SKM-1 treated with dmso at 0.1 percent for 144 hours (cell line): ENCODE data around the gene TRMT11.

Source experiments
- DNase-seq: peaks from one replicate; lab custom pipeline; 2025; ENCODE audit not compliant: unreplicated experiment; lab: John Stamatoyannopoulos, UW

Gene TRMT11

DNA sequence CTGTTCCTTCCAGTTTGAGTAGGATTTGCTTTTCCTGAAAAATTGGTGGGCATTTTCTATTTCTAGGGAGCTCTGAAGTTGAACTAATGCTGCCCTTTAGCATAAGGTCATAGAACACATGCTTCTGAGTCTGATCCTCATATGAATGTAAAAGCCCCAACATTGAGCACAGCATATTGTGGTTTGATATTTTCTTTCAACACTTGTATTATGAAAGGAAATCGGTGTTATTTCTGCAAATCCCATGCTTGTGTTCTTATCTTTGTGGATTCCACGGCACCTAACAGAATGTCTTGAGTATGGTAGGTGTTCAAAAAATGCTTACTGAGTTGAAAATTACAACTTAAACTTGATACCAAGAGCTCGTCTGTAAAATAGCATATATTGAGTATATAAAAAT lies 85.8 kb downstream of the TRMT11 start:
- DNase-seq, result no peak

DNA sequence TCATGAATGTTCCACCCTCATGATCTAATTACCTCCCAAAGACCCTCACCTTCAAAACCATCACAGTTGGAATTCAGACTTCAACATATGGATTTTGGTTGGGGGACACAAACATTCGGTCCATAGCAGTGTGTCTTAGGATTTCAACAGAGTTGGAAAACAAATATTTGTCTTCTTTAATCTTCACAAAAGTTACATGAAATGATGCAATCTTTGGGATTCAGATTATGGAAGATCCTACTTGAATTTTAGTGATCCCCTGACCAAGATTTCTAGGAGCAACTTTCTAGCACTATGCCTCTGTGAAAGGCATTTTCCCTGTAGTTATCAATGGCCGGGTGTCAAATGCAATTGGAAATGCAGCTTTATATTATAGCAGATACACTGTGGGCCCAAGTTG lies 86.5 kb downstream of the TRMT11 start:
- DNase-seq, result no peak

DNA sequence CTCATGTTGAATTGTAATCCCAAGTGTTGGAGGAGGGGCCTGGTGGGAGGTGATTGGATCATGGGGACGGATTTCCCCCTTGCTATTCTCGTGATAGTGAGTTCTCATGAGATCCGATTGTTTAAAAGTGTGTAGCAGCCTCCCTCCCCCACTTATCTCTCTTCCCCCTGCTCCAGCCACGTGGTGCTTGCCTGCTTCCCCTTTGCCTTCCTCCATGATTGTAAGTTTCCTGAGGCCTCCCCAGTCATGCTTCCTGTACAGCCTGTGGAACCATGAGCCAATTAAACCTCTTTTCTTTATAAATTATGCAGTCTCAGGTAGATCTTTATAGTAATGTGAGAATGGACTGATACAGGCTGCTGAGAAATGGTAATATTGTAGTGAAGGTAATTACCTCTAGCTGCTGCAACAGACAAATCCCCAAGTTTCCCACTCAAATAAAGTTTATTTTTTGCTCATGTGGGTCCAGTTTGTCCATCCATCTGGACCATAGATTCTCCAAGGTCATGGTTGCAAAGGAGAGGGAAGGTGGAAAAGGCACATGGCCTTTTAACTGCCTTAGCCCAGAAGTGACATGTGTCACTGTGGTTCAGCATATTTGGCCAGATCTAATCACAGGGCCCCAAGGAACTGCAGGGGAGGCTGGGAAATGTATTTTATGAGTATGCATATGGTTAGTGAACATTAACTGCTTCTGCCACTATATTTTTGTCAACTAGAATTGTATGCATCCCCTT lies 89.2 kb downstream of the TRMT11 start:
- DNase-seq, result no peak

DNA sequence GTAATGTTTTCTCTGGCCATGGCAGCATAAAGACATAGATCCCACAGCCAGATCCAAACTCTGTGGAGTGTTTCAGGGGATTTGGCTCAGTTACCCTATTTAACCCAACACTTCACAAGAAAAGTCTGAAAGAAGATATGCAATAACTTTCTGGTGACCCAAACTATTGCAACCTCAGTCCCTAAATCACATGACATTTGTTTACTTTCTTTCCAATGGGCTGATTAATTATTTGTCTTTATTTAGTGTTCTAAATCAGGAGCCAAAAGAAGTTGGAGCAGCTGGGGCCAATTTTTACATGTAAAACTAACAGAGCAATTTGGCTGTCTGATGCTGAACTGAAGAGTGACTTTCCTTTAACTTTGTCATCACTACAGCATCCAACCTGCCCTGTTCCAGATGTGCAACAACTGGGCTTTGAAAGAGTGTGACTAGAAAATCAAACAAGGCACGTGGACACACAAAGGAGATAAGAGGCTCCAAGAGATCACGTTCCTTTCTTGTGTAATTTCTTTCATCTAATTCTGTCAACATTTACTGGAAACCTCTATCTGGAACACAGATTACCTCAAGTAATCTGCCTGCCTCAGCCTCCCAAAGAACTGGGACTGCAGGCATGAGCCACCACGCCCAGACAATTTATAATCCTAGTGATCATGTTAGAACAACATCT lies 90.8 kb downstream of the TRMT11 start:
- no peak for DNase-seq

DNA sequence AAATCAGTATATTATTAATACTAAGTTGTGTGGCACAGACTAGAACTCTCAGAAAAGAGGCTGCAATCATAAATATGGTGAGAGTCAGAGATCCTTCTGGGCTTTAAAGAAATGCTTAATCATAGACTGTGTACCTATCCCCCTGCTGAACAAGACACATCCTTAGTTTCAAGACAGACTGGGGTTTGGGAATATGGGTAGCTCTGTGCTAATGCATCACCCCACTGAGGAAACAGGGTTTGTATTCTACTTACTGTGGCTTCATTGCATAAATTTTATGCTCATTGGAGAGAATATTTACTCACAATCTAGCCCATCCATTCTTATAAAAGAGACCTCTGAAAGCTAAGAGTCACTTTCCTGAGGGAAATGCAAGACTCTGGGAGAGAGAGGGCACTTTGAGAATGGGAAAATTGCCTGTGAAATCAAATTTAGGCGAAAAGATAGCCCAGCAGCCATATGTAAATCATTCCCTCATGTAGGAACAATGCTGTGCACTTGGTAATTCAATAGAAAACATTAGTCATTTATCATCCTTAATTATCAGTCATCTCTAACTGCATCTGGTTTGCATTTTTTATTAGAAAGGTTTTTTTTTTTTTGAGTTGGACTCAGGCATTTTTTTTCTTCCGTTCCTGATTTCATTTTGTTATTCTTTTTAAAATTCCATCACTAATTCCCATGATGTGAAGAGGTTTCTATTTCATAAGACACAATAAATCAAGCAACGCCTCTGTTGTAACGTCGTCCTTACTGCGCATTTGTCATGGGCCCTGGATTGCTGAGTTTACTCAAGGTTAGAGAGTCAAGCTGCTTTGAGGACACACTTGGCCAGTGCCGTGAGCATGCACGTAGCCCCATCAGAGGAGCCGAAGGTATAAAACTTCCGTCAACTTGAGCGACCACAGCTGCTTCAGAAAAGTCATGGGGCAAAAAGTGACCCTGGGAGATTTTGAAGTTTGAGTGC lies 91.8 kb downstream of the TRMT11 start:
- no peak for DNase-seq

DNA sequence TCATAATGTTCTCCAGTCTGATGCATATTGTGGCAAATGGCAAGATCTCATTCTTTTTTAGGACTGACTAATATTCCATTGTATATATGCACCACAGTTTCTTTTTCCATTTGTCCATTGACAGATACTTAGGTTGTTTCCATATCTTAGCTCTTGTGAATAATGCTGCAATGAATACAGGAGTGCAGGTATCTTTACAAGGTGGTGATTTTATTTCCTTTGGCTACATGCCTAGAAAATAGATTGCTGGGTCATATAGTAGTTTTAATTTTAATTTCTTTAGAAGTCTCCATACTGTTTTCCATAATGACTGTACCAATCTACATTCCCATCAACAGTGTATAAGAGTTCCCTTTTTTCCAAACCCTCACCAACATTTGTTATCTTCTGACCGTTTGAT lies 97.5 kb downstream of the TRMT11 start:
- no peak for DNase-seq

DNA sequence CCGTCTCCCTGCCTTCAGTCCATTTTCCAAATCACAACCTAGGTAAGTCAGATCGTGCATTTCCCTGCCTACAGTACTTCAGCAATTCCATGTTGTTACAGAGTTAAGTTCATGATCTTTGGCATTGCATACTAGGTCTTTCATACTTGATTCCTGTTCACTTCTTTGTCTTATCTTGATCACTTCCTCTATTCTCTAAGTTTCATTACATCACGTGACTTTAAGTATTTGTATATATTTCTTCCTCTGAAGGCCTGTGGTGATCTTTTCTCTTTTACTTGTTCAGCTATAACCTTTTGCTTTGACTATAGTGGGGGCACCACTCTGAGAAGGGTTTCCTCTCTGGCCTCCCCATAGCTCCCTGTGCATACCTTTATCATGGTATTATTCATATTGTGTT lies 100.2 kb downstream of the TRMT11 start:
- DNase-seq, result no peak
